ENCODE measurements around the gene GIMAP6.

GRCh38 chr7:150626696-150627095 lies 5.5 kb downstream of the GIMAP6 start:
- TF ChIP-seq, protein P1, sequence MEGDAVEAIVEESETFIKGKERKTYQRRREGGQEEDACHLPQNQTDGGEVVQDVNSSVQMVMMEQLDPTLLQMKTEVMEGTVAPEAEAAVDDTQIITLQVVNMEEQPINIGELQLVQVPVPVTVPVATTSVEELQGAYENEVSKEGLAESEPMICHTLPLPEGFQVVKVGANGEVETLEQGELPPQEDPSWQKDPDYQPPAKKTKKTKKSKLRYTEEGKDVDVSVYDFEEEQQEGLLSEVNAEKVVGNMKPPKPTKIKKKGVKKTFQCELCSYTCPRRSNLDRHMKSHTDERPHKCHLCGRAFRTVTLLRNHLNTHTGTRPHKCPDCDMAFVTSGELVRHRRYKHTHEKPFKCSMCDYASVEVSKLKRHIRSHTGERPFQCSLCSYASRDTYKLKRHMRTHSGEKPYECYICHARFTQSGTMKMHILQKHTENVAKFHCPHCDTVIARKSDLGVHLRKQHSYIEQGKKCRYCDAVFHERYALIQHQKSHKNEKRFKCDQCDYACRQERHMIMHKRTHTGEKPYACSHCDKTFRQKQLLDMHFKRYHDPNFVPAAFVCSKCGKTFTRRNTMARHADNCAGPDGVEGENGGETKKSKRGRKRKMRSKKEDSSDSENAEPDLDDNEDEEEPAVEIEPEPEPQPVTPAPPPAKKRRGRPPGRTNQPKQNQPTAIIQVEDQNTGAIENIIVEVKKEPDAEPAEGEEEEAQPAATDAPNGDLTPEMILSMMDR (IDR thresholded peaks at IDR 0.05): no peak
- TF ChIP-seq POLR2A (IDR thresholded peaks at IDR 0.05): no peak

Data from prostate gland (tissue), 2 donors.